ENCODE results near the gene FAM3C. TPM values are rescaled to one million over a fixed set of nuclear protein-coding genes. Genes with fewer than 3 reads are reported as not detected.

The FAM3C gene
- total RNA-seq, 1 donor from 2014 or later: 45.2 TPM

DNA sequence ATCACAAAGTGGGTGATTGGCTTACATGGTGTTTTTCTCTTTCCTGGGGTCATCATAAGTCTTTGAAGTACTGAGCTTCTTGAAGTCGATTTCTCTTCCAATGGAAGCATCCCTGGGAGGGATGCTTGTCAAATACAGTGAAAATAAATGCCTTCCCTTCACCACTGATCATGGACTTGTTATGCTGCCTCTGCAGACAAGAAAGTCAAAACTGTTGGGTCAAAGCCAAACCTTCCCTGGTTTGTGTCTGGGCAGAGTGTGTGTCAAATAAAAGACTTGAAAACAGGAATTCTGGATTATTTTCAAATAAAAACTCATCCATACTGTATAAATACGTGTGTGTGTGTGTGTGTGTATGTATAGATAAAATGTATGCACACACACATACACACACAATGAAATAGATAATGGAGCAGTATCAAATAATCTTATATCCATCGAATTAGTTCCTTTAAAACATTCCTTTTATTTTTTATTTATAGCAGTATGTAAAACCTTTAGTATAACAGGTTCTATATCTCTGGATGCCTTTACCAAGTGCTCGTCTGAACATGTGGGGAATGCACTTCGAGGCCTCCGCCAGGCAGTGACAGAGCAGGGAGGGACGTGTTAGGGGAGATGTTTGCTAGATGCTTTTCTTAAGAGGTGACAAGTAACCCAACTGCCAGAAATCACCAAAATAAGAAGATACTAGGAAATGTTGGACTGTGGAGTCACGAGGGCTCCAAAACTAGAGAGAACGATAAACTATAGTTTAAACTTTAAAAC lies 94.5 kb downstream of the FAM3C start:
- no peak for DNase-seq (ENCODE audit: low read depth, low spot score)

DNA sequence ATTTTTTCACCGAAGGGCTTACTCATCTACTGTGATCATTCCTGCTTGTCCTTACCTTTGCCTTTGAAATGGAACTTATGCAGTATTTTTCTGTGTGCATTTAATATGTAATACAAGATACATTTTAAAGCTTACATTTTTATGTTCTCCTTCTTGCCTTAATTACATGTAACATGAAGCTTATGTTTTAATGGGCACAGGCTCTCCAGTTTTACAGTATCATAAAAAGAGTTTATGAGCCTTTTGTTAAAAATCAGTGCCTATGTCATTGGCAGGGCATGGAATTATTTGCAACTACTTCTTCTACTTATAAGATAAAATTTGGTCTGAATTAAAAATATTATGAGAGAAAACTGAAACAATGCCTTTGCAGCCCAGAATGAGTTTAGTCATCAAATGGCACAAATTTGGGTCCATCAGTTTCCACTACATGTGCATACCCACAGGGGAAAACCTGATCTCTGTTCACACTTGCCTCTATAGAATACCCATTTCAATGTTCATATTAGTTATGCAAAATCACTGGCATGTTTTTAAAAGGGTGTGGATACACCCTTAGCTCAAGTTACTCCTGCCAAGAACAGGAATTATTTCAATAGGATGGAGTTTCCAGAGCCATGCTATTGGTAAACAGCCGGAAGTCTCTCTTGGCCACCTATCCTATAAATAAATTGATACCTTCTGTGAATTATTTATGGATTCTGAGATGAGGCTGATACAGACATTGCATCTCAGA lies 95.3 kb downstream of the FAM3C start:
- DNase-seq (ENCODE audit: low read depth, low spot score): no peak

Other genes starting within 250 kb of the FAM3C start
- gene WNT16, start 67.3 kb downstream of the FAM3C start, total RNA-seq: not detected in 2 replicates